Caki2 (cell line): Measurements from ENCODE around the gene HSBP1L1. TPM values are rescaled to one million over a fixed set of nuclear protein-coding genes. Genes with fewer than 3 reads are reported as not detected.
"Not testable (repeated sequence)": the region's sequence is repeated elsewhere in the genome, so short reads cannot be mapped to it uniquely, and the experiment has no call there.

Source experiments
- DNase-seq: peaks from one replicate; pipeline ENCODE4 v3.0.0-alpha.2; 2015; ENCODE audit warnings: low read depth
- in situ Hi-C: cut with HindIII; loops from 2 replicates; pipeline ENCODE4 v1.10.0; 2016; ENCODE audit warnings: low sequenced_read_pairs, low pct_unique_long_range_greater_than_20kb, mixed read lengths
- total RNA-seq: library from RNA; depleted of rRNA; stranded (reverse); fragments of >200 nt; shearing (Covaris generic); gene quantifications from 2 replicates; pipeline ENCODE4 v1.2.3, GENCODE V29; 2014; ENCODE audit warnings: low replicate concordance

The HSBP1L1 gene
- total RNA-seq, 1 experiment from 2014 or later = 7.7 TPM

DNA sequence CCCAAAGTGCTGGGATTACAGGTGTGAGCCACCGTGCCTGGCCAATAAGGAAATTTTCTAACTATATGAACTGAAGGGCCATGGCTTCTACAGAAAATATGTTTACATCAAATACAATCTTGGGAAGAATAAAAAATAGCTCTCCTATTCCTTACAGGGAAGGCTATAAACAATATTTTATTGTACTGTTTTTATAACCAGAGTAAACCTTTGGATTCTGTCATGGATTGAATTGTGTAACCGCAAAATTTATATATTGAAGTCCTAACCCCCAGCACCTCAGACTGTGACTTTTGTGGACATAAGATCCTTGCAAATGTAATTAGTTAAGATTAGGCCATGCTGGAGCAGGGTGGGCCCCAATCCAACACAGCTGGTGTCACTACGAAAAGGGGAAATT lies 8.3 kb downstream of the HSBP1L1 start:
- in situ Hi-C loops = no loop called here
- DNase-seq = no peak

GRCh38 chr18:79973517-79973916 lies 9.1 kb downstream of the HSBP1L1 start:
- DNase-seq = no peak
- in situ Hi-C loops = no loop called here

DNA sequence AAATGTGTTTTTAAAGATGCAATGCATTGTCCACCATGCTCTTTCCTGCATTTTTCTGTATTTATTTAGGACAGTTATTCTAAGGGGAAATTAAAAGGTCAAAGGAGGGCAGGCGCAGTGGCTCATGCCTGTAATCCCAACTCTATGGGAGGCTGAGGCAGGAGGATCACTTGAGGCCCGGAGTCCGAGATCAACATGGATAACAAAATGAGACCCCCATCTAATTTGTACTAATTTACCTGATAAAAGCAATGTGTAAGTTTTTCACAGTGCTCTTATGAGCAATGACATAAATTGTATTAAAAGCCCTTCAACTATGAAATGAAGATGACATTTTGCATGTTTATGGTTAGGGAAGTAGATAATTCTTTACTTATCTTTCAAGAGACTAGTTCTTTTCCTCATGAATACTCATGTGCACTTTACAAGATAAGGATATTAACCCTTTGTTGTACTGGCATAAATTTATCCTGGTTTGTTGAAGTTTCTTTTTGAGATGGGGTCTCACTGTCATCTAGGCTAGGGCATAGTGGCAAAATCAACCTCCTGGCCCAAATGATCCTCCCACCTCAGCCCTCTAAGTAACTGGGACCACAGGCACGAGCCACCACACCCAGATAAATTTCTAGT lies 9.7 kb downstream of the HSBP1L1 start:
- DNase-seq = no peak
- in situ Hi-C loops = no loop called here

DNA sequence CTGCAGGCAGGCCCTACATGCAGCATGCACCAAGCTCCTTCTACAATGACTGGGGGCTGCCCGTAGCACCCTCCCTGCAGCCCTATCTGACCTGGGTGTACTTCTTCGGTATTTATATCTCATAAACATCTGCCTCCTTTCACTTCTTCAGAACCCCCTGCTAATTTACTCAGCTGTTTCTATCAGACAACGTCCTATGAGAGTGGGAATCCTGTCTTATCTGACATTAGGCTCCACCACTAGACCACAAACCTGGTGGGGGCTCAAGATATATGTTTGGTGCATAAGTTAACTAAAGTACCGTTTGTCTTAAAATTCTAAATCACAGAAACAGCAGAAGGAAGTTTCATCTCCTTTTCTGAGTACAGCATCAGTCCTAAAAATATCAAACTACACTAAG lies 10.6 kb downstream of the HSBP1L1 start:
- DNase-seq = no peak
- in situ Hi-C loops = no loop called here

- no peak for DNase-seq
- in situ Hi-C loops = no loop called here
Observed at GRCh38 chr18:79975985-79976680, 11.7 kb downstream of the HSBP1L1 start.

- no peak for DNase-seq
- in situ Hi-C loops = no loop called here
Observed at GRCh38 chr18:79979843-79980242, 15.4 kb downstream of the HSBP1L1 start.

GRCh38 chr18:79980585-79980984 lies 16.1 kb downstream of the HSBP1L1 start:
- no peak for DNase-seq
- in situ Hi-C loops = no loop called here

- in situ Hi-C loops = no loop called here
- DNase-seq = no peak
Observed at GRCh38 chr18:79982736-79983135, 18.3 kb downstream of the HSBP1L1 start.

DNA sequence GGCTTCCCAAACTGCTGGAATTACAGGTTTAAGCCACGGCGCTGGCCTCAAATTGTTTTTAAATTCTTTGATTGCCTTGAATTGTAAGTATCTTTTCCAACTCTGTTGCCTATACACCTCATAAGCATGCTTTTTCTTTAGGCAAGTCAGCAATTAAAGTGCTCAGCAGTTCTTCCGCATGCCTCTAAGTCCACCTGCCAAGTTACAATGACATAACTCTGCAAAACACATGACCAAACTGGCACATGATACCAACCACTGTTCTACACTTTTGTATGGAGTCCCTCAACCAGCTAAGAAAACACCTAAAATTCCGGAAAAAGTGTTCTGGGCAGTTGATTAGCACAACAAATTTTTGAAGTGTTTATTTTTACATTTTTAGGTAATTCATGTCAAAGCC lies 18.8 kb downstream of the HSBP1L1 start:
- in situ Hi-C loops = no loop called here
- DNase-seq = no peak

DNA sequence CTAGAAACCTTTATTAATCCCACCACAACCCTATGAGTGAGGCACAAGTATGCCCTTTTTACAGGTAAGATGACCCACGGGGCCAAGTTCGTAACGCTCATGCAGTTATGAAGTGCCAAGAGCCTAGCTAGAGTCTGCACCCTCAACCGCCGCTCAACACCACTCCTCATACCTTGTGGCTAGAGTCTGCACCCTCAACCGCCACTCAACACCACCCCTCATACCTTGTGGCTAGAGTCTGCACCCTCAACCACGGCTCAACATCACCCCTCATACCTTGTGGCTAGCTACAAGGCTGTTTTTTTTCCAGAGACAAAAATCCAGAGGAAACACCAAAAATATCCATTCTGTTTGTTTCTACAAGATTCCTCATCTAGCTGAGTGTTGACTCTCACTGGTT lies 19.4 kb downstream of the HSBP1L1 start:
- in situ Hi-C loops = no loop called here
- no peak for DNase-seq

DNA sequence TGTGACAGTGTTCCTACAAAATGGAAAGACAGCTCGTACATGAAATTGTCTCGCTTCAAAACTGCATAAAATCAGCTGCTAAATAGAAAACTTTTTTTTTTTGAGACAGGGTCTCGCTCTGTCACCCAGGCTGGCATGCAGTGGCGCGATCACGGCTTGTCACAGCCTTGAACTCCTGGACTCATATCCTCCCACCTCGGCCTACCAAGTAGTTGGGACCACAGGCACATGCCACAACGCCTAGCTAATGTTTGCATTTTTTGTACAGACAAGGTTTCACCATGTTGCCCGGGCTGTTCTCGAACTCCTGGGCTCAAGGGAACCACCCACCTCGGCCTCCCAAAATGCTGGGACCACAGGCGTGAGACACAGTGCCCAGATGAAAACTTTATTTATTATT lies 20.7 kb downstream of the HSBP1L1 start:
- DNase-seq = no peak
- in situ Hi-C loops = no loop called here

GRCh38 chr18:79986726-79987125 lies 22.3 kb downstream of the HSBP1L1 start:
- in situ Hi-C loops = no loop called here
- DNase-seq = no peak

DNA sequence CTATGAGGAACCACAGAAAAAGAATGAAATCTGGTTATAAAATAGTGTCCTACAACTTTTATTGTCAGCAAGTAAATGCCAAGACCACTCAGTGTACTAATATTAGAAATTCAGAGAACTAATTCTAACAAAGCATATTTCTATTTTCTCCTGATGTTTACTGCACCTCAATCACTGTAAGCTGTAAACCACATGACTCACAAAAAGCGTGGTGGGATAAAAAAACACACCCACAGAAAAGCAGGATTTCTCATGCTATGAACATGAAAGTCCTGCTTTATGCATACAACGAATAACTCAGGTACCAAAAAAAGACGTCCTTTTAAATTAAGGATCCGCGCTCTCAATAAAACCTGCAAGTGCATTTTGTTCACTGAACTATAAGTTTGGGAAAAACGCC lies 23.1 kb downstream of the HSBP1L1 start:
- in situ Hi-C loops = no loop called here
- DNase-seq = no peak

GRCh38 chr18:79988071-79988450 lies 23.6 kb downstream of the HSBP1L1 start:
- in situ Hi-C loops = no loop called here
- DNase-seq = peak; percentile 52

DNA sequence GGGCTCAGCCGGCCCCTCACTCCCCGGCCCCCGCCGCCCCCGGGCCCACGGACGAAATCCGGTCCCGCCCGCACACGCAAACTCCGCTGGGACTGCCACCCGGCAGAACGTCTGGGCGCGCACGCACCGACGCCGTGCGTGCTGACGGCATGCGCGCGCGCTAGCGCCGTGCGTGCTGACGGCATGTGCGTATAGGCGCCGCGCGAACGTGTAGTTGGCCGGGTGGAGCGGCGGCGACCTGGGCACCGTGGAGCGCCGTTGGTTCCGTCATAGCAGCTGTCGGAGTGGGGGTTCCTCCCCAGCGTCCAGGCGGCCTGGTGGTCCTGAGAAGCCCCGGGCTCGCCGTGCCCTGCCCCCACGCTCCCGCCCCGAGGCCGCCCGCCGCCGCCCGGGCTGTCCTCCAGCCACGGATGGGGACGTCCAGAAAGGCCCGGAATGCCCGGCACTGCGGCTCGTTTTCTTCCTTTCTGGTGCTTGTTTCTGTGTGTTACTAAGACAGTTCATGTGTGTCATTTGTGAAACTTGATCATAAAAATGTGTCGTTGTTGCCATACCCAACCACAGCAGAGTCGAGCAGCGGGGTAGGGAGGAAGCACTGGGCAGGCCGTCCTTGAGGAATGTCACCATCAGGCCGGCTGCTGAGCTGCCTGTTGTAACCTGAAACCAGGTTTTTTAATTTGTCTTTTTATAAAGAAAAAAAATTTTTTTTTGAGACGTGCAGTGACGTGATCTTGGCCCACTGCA lies 24.2 kb downstream of the HSBP1L1 start, which contains the start of gene TXNL4A:
Gene TXNL4A (minus strand): TSS at position 113 of the 744 bp plus-strand sequence. CDS start 171 bp downstream, outside the sequence.
- peak; percentile 62 for DNase-seq
- in situ Hi-C loops = no loop called here

GRCh38 chr18:79989195-79989497 lies 24.7 kb downstream of the HSBP1L1 start:
- in situ Hi-C loops = no loop called here
- no peak for DNase-seq

DNA sequence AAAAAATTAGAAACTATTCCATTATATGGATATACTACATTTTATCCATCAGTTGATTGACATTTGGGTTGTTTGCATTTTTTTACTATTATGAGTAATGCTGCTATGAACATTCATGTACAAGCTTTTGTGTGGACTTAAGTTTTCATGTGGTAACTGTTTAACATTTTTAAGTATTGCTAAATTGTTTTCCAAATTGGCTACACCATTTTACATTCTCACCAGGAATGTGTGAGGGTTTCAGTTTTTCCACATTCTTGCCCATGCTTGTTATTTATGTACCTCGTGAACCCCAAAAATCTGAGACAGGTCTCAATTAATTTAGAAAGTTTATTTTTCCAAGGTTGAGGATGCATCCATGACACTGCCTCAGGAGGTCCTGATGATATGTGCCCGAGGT lies 27.1 kb downstream of the HSBP1L1 start:
- DNase-seq = no peak
- in situ Hi-C loops = no loop called here

DNA sequence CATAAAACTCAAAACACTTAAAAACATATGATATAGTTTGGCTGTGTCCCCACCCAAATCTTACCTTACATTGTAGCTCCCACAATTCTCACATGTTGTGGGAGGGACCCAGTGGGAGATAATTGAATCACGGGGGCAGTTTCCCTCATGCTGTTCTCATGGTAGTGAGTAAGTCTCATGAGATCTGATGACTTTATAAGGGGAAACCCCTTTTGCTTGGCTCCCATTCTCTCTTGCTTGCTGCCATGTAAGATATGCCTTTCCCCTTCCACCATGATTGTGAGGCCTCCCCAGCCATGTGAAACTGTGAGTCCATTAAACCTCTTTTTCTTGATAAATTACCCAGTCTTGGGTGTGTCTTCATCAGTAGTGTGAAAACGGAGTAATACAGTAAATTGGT lies 35.3 kb downstream of the HSBP1L1 start:
- DNase-seq, in situ Hi-C loops: not testable (repeated sequence)

DNA sequence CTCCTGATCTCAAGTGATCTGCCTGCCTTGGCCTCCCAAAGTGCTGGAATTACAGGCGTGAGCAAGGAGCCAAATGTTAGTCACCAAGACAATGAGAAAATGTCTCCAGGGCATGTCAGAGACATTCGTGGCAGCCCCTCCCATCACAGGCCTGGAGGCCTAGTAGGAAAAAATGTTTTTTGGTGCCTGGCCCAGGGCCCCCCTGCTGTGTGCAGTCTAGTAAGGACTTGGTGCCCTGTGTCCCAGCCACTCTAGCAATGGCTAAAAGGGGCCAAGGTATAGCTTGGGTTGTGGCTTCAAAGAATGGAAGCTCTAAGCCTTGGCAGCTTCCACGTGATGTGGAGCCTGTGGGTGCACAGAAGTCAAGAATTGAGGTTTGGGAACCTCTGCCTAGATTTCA lies 36.4 kb downstream of the HSBP1L1 start:
- no peak for DNase-seq
- in situ Hi-C loops = no loop called here

GRCh38 chr18:80002468-80002867 lies 38.0 kb downstream of the HSBP1L1 start:
- DNase-seq = no peak
- in situ Hi-C loops = no loop called here
